AG10803 (cell line): ENCODE data around the gene SUGCT.
"Not testable (repeated sequence)": the region's sequence is repeated elsewhere in the genome, so short reads cannot be mapped to it uniquely, and the experiment has no call there.

Source experiments
- DNase-seq: peaks from one replicate; pipeline ENCODE4 v3.0.0; 2010; ENCODE audit warnings: low read depth
- H3K4me3 ChIP-seq: 2 replicates; pipeline ENCODE4 v1.5.1; 2011; ENCODE audit warnings: mild to moderate bottlenecking, low read length, control low read depth
- CTCF ChIP-seq: conservative IDR thresholded peaks from 2 replicates; pipeline ENCODE4 v1.5.1; 2011; ENCODE audit warnings: mild to moderate bottlenecking, low read length, control low read depth, inconsistent platforms

SUGCT gene

GRCh38 chr7:40213856-40214255, 79.1 kb downstream of the SUGCT start:
- no peak for DNase-seq
- TF ChIP-seq CTCF = no peak
- H3K4me3 ChIP-seq = no peak overlapping the region

GRCh38 chr7:40218612-40219011, 83.8 kb downstream of the SUGCT start:
- DNase-seq, H3K4me3 ChIP-seq: not testable (repeated sequence)

- TF ChIP-seq CTCF = no peak
- peak; percentile 76 for DNase-seq
- no peak overlapping the region for H3K4me3 ChIP-seq
Measured at GRCh38 chr7:40219917-40220316, 85.1 kb downstream of the SUGCT start.

GRCh38 chr7:40220421-40220911, 85.7 kb downstream of the SUGCT start:
- TF ChIP-seq CTCF = no peak
- no peak overlapping the region for H3K4me3 ChIP-seq
- DNase-seq = peak; percentile 65

- no peak overlapping the region for H3K4me3 ChIP-seq
- TF ChIP-seq CTCF = no peak
- peak; percentile 96 for DNase-seq
Measured at GRCh38 chr7:40221836-40222235, 87.0 kb downstream of the SUGCT start.

GRCh38 chr7:40223451-40224127, 88.8 kb downstream of the SUGCT start:
- no peak for TF ChIP-seq CTCF
- peak; percentile 9 for DNase-seq
- H3K4me3 ChIP-seq = no peak overlapping the region

- DNase-seq = no peak
- no peak overlapping the region for H3K4me3 ChIP-seq
- no peak for TF ChIP-seq CTCF
Measured at GRCh38 chr7:40230101-40230500, 95.3 kb downstream of the SUGCT start.

GRCh38 chr7:40231796-40232195, 97.0 kb downstream of the SUGCT start:
- DNase-seq = peak; percentile 25
- no peak for TF ChIP-seq CTCF
- H3K4me3 ChIP-seq = no peak overlapping the region
